ENCODE data around the gene SNX1. TPM values are rescaled to one million over a fixed set of nuclear protein-coding genes. Genes with fewer than 3 reads are reported as not detected.

SNX1 gene
- total and polyA plus RNA-seq, 2 of the 8 experiments (the other 6 are each of a cell fraction or from before 2014, with no cell fraction given) = 27.9 to 59.8 TPM

- peaks cover 0 to 1% (median 0%) of the 10 kb centered on the region in 4 experiments; a peak in 2 of 7 replicates for H3K4me1 ChIP-seq (replicated peaks in 1 of 4; ENCODE audit: control insufficient read depth in 3 of 4, insufficient read depth in 4 of 4, low read length in 3 of 4)
- no peak overlapping the region for H3K56ac ChIP-seq (replicated peaks; ENCODE audit: insufficient read length, low read depth, low read length)
- no peak overlapping the region for H4K5ac ChIP-seq (ENCODE audit: insufficient read length, low read depth, low read length)
- no peaks in the 10 kb centered on the region for H3K9me3 ChIP-seq (ENCODE audit: insufficient read depth in 2 of 2, low read depth in 1 of 2, low read length in 1 of 2)
- H2BK12ac ChIP-seq (ENCODE audit: low read depth, low read length) = no peak overlapping the region
- DNase-seq (ENCODE audit: low read depth in 1 of 2, low spot score in 2 of 2) (no peak), FAIRE-seq (no peak)
- no peak overlapping the region for H2AFZ ChIP-seq (ENCODE audit: low read length)
- H3K9ac ChIP-seq (replicated peaks in 1 of 4; ENCODE audit: extremely low read depth in 1 of 4, low read depth in 3 of 4, low read length in 3 of 4) = no peak overlapping the region
- no peak for TF ChIP-seq MAFK (IDR thresholded peaks at IDR 0.05; ENCODE audit: low read depth, low read length)
- no peak for TF ChIP-seq CTBP2 (IDR thresholded peaks at IDR 0.05; ENCODE audit: borderline replicate concordance, insufficient read depth, insufficient read length, low read length)
- TF ChIP-seq ZNF274 (IDR thresholded peaks at IDR 0.05; ENCODE audit: borderline replicate concordance, extremely low read depth, low read length) = no peak
- TF ChIP-seq SAP30 (IDR thresholded peaks at IDR 0.05; ENCODE audit: insufficient read depth, insufficient replicate concordance, low read length) = no peak
- no peak for TF ChIP-seq CREB1 (IDR thresholded peaks at IDR 0.05)
- TF ChIP-seq SP4 (IDR thresholded peaks at IDR 0.05; ENCODE audit: low read length) = no peak
- no peak for TF ChIP-seq JUND (IDR thresholded peaks at IDR 0.05; ENCODE audit: low read length)
- no peak for TF ChIP-seq EP300 (IDR thresholded peaks at IDR 0.05; ENCODE audit: borderline replicate concordance in 1 of 2, low read depth in 2 of 2, low read length in 2 of 2)
- TF ChIP-seq TAF1 (IDR thresholded peaks at IDR 0.05; ENCODE audit: low read depth, low read length) = no peak
- H3K79me2 ChIP-seq (ENCODE audit: control insufficient read depth in 1 of 2, insufficient read depth in 2 of 2, low read length in 2 of 2) = no peaks in the 10 kb centered on the region
- no peaks in the 10 kb centered on the region for H3K79me1 ChIP-seq (ENCODE audit: low read depth, low read length)
- no peak overlapping the region for H3K4ac ChIP-seq (replicated peaks; ENCODE audit: insufficient read length, low read depth, low read length)
- H3K27me3 ChIP-seq (replicated peaks in 1 of 4; ENCODE audit: control insufficient read depth in 3 of 4, extremely low read depth in 1 of 4, insufficient read depth in 3 of 4, low read length in 3 of 4) = 0 out of 7 replicates have a peak, but pooled peaks cover 0 to 3% (median 1%) of the 10 kb centered on the region in 4 experiments
- peaks cover 0 to 3% of the 10 kb centered on the region in 2 experiments for H4K20me1 ChIP-seq (replicated peaks in 1 of 2; ENCODE audit: control insufficient read depth in 1 of 2, insufficient read depth in 2 of 2, low read length in 2 of 2)
- no peak overlapping the region for H3K4me3 ChIP-seq (ENCODE audit: extremely low read depth in 1 of 4, insufficient read depth in 2 of 4, low read depth in 3 of 4, low read length in 4 of 4)
- no peak overlapping the region for H4K8ac ChIP-seq (ENCODE audit: extremely low read depth, insufficient read depth, low read length)
- H4K91ac ChIP-seq (replicated peaks; ENCODE audit: insufficient read length, low read length) = no peak overlapping the region
- H3K23ac ChIP-seq (ENCODE audit: insufficient read length) = no peak overlapping the region
- no peak overlapping the region for H2BK5ac ChIP-seq (ENCODE audit: low read depth, low read length)
- H2BK15ac ChIP-seq (ENCODE audit: low read length) = no peak overlapping the region
- H3K18ac ChIP-seq (ENCODE audit: extremely low read depth, low read length) = no peak overlapping the region
- H2AK5ac ChIP-seq (ENCODE audit: low read depth, low read length) = no peak overlapping the region
- H3K36me3 ChIP-seq (ENCODE audit: control insufficient read depth in 2 of 4, insufficient read depth in 4 of 4, low read length in 3 of 4) = peaks cover 0 to 3% (median 0%) of the 10 kb centered on the region in 4 experiments; a peak in 1 of 8 replicates
- no peak overlapping the region for H2BK120ac ChIP-seq (replicated peaks; ENCODE audit: low read depth, low read length)
- H2BK20ac ChIP-seq (ENCODE audit: low read length) = no peak overlapping the region
- ChIA-PET POLR2A (ENCODE audit: partially characterized antibody) (interaction anchor here (2.3 kb wide), 1 partner anchor 11 kb away, joined by 7 read pairs; no protein-coding TSS in a partner anchor), CTCF (ENCODE audit: partially characterized antibody) (interaction anchor here (1.0 to 1.4 kb wide), 5 partner anchors 9 to 77 kb away, joined by 3 to 7 read pairs (median 3); no protein-coding TSS in a partner anchor)
- no peak overlapping the region for H3K27ac ChIP-seq (ENCODE audit: low read depth, low read length)
- no peak overlapping the region for H3K14ac ChIP-seq (ENCODE audit: insufficient read length)
- peaks cover 2% of the 10 kb centered on the region; the same call in 1 of the 2 replicates for H3K23me2 ChIP-seq (ENCODE audit: low read depth, low read length)
- H3K4me2 ChIP-seq (ENCODE audit: insufficient read depth in 1 of 2, low read depth in 2 of 2, low read length in 2 of 2) = no peak overlapping the region
- 86% methylated on average over 3 of the region's 3 CpGs; no CpG with 5 or more reads in 1 of the 2 experiments for WGBS, 2 experiments (ENCODE audit: extremely low coverage in 1 of 2, insufficient coverage in 1 of 2, insufficient read length in 1 of 2, insufficient replicate concordance in 2 of 2, low coverage in 1 of 2, low lambda C conversion rate in 2 of 2, missing lambda C conversion rate in 1 of 2)
Observed at GRCh38 chr15:64146520-64146884, 50.7 kb downstream of the SNX1 start.

Measured in H1 (cell line).